AG10803 (cell line): ENCODE data around the gene P2RX5.
"Not testable (repeated sequence)": the region's sequence is repeated elsewhere in the genome, so short reads cannot be mapped to it uniquely, and the experiment has no call there.

Experiments
- DNase-seq: peaks from one replicate; pipeline ENCODE4 v3.0.0; 2010; ENCODE audit warnings: low read depth
- H3K4me3 ChIP-seq: 2 replicates; pipeline ENCODE4 v1.5.1; 2011; ENCODE audit warnings: mild to moderate bottlenecking, low read length, control low read depth
- CTCF ChIP-seq: conservative IDR thresholded peaks from 2 replicates; pipeline ENCODE4 v1.5.1; 2011; ENCODE audit warnings: mild to moderate bottlenecking, low read length, control low read depth, inconsistent platforms

Gene P2RX5

DNA sequence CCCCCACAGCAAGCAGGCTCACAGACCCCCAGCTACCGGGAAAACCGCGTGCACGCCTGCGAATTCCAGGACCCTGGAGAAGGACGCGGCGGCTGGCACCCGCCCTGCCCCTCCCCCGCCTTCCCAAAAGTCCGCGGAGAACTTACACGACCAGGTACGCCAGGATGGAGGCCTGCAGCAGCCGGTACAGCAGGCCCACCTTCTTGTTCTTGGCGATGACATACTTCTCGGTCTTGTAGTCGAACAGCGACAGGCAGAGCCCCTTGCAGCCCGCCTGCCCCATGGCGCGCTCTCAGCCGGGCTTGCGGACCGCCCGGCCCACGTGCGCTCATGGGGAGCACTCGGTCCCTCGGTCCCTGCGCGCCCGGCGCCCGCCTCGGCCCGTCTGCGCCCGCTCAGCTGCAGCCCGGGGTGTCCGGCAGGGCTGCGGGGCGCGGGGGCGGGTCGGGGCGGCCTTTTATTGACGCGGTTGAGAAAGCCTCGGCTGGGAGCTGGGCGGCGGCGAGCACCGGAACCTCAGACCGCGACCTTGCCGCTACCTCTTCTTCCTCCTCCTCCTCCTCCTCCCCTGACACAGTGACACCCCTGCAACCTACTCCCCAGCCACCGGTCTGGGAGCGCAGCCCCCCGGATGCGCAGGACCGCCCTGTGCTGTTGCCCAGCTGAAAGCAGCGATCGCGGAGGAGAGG is at the start of gene P2RX5:
Gene P2RX5, minus strand, starts transcription at position 433 of the 689 bp plus-strand sequence. Its CDS starts 150 bp downstream, at position 283.
- peak within 1 kb of the TSS; percentile 64 for H3K4me3 ChIP-seq
- peak; percentile 13 for DNase-seq
- TF ChIP-seq CTCF: no peak

DNA sequence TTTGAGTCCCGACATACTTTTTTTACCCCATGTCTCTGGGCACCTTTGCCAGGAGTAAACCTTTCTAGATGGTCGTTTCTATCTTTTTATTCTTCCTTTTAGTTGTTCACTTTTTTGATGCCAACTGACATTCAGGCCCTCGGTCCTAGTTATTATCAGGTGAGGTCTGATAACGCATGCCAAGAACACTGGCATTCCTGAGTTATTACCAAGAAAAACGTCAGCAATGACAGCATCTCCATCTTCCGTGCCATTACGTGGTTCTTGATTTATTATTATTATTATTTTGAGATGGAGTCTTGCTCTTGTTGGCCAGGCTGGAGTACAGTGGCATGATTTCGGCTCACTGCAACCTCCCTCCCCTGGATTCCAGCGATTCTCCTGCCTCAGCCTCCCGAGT is 49.1 kb upstream of the P2RX5 start:
- no peak for TF ChIP-seq CTCF
- DNase-seq: no peak
- H3K4me3 ChIP-seq: no peak overlapping the region

DNA sequence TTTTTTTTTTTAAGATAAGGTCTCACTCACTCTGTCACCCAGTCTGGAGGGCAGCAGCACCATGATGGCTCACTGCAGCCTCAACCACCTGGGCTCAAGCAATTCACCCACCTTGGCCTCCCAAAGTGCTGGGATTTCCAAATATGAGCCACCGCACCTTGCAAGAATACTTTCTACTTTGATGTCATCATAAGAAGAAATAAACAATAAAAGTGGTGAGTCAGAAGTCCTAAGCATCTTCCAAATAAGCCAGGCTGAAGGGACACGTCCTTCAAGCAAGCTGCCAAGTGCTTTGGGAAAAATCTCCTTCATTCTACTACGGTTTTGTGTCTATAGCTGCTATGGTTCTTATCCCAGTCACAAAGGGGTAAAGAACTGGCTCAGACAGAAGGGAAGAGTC is 48.1 kb upstream of the P2RX5 start:
- no peak overlapping the region for H3K4me3 ChIP-seq
- no peak for DNase-seq
- TF ChIP-seq CTCF: no peak

DNA sequence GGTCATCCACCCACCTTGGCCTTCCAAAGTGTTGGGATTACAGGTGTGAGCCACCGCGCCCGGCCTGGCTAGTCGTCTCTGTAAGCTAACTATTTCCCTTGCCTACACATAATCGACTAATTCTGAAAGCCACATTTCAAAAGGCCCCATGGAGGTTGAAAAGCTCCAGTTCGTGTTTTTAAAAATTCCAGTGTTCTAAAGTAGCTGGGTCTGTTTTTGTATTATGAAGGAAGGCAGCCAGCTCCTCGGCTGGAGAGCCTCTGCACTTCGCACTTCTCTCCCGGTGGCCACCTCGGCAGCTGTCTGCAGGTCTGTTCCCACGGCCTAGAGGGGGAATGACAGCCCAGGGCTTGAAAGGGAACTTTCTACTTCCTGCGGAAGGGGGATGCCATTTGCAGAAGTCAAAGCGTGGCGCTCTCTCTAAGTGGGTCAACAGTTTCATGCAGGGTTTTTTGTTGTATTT is 44.7 kb upstream of the P2RX5 start:
- no peak for DNase-seq
- H3K4me3 ChIP-seq: no peak overlapping the region
- TF ChIP-seq CTCF: no peak

GRCh38 chr17:3739422-3740124 is 43.6 kb upstream of the P2RX5 start:
- no peak for TF ChIP-seq CTCF
- H3K4me3 ChIP-seq: no peak overlapping the region
- no peak for DNase-seq

- TF ChIP-seq CTCF: no peak
- no peak overlapping the region for H3K4me3 ChIP-seq
- no peak for DNase-seq
Measured at GRCh38 chr17:3738562-3739295, 42.8 kb upstream of the P2RX5 start.

GRCh38 chr17:3735515-3735914 is 39.6 kb upstream of the P2RX5 start:
- H3K4me3 ChIP-seq: no peak overlapping the region
- no peak for TF ChIP-seq CTCF
- DNase-seq: no peak

GRCh38 chr17:3734911-3735276 is 38.9 kb upstream of the P2RX5 start:
- not testable (repeated sequence) for DNase-seq, H3K4me3 ChIP-seq
